ENCODE results near the gene KANSL1.

Gene KANSL1

GRCh38 chr17:46042246-46042645 is 151.0 kb downstream of the KANSL1 start:
- peaks cover 0 to 13% (median 0%) of the 10 kb centered on the region in 4 donors for H3K4me1 ChIP-seq
- no peak overlapping the region for H3K27ac ChIP-seq
- TF ChIP-seq CTCF (IDR thresholded peaks at IDR 0.05) = no peak
- H3K36me3 ChIP-seq = peaks cover 25 to 53% (median 35%) of the 10 kb centered on the region in 3 donors
- H3K4me3 ChIP-seq = no peak overlapping the region
- intact Hi-C loops (cut with DNase I; ENCODE audit: low total_unique reads) = loop anchor here (5.0 kb wide), 2 partner anchors 40 to 170 kb away; no protein-coding TSS in a partner anchor
- H3K27me3 ChIP-seq = no peaks in the 10 kb centered on the region
- no peak for DNase-seq
- H3K9me3 ChIP-seq = no peaks in the 10 kb centered on the region

- peaks cover 0 to 10% (median 0%) of the 10 kb centered on the region in 4 donors for H3K4me1 ChIP-seq
- no peak for TF ChIP-seq CTCF (IDR thresholded peaks at IDR 0.05)
- DNase-seq = no peak
- no peak overlapping the region for H3K4me3 ChIP-seq
- intact Hi-C loops (cut with DNase I; ENCODE audit: low total_unique reads) = loop anchor here (5.0 kb wide), 2 partner anchors 37 to 173 kb away; no protein-coding TSS in a partner anchor
- no peaks in the 10 kb centered on the region for H3K27me3 ChIP-seq
- no peak overlapping the region for H3K27ac ChIP-seq
- no peaks in the 10 kb centered on the region for H3K9me3 ChIP-seq
- H3K36me3 ChIP-seq = peaks cover 31 to 57% (median 49%) of the 10 kb centered on the region in 3 donors
These were observed 153.5 kb downstream of the KANSL1 start for GRCh38 chr17:46039592-46040186.

GRCh38 chr17:46038937-46039336 is 154.3 kb downstream of the KANSL1 start:
- Histone ChIP-seq H3K4me3 (no peak overlapping the region), H3K27ac (no peak overlapping the region), H3K27me3 (no peaks in the 10 kb centered on the region), H3K9me3 (no peaks in the 10 kb centered on the region), H3K4me1 (peaks cover 0 to 4% (median 0%) of the 10 kb centered on the region in 4 donors), H3K36me3 (peaks cover 39 to 65% (median 57%) of the 10 kb centered on the region in 3 donors)
- TF ChIP-seq CTCF (IDR thresholded peaks at IDR 0.05) = no peak
- no peak for DNase-seq
- intact Hi-C loops (cut with DNase I; ENCODE audit: low total_unique reads) = no loop called here

GRCh38 chr17:46038414-46038813 is 154.8 kb downstream of the KANSL1 start:
- Histone ChIP-seq H3K27ac (no peak overlapping the region), H3K27me3 (no peaks in the 10 kb centered on the region), H3K9me3 (no peaks in the 10 kb centered on the region), H3K4me1 (no peaks in the 10 kb centered on the region), H3K4me3 (no peak overlapping the region), H3K36me3 (peaks cover 44 to 67% (median 62%) of the 10 kb centered on the region in 3 donors)
- no peak for TF ChIP-seq CTCF (IDR thresholded peaks at IDR 0.05)
- intact Hi-C loops (cut with DNase I; ENCODE audit: low total_unique reads) = no loop called here
- DNase-seq = no peak

- Histone ChIP-seq H3K4me3 (no peak overlapping the region), H3K9me3 (no peaks in the 10 kb centered on the region), H3K27ac (no peak overlapping the region), H3K27me3 (no peaks in the 10 kb centered on the region), H3K4me1 (no peaks in the 10 kb centered on the region), H3K36me3 (peaks cover 50 to 71% (median 68%) of the 10 kb centered on the region in 3 donors)
- no peak for DNase-seq
- no peak for TF ChIP-seq CTCF (IDR thresholded peaks at IDR 0.05)
- intact Hi-C loops (cut with DNase I; ENCODE audit: low total_unique reads) = no loop called here
These were observed 155.4 kb downstream of the KANSL1 start for GRCh38 chr17:46037722-46038255.

Measured in tibial artery (tissue), 4 donors.